ENCODE data around the gene DLK1.

- TF ChIP-seq EZH2phosphoT487 (IDR thresholded peaks at IDR 0.05; ENCODE audit: insufficient read depth, low read depth) (no peak), EZH2 (IDR thresholded peaks at IDR 0.05; ENCODE audit: insufficient read depth, poor library complexity, severe bottlenecking) (no peak)
Measured at GRCh38 chr14:100712490-100712889, 14.2 kb upstream of the DLK1 start.

Data from GM23248 (cell line).